Measurements from ENCODE around the gene CACNA2D2. TPM values are rescaled to one million over a fixed set of nuclear protein-coding genes. Genes with fewer than 3 reads are reported as not detected.

The CACNA2D2 gene
- total RNA-seq, 1 donor from 2014 or later, result 4.3 TPM

- Mint-ChIP-seq H3K27me3 (ENCODE audit: insufficient read depth, low read depth) (peaks cover 5% of the 10 kb centered on the region), H3K4me3 (no peak overlapping the region), H3K4me1 (peaks cover 9% of the 10 kb centered on the region), H3K9me3 (no peaks in the 10 kb centered on the region), H3K36me3 (no peaks in the 10 kb centered on the region), H3K27ac (no peak overlapping the region)
- H3K27me3 ChIP-seq, result no peaks in the 10 kb centered on the region
- no peak for DNase-seq (ENCODE audit: low spot score)
- TF ChIP-seq, protein P1, sequence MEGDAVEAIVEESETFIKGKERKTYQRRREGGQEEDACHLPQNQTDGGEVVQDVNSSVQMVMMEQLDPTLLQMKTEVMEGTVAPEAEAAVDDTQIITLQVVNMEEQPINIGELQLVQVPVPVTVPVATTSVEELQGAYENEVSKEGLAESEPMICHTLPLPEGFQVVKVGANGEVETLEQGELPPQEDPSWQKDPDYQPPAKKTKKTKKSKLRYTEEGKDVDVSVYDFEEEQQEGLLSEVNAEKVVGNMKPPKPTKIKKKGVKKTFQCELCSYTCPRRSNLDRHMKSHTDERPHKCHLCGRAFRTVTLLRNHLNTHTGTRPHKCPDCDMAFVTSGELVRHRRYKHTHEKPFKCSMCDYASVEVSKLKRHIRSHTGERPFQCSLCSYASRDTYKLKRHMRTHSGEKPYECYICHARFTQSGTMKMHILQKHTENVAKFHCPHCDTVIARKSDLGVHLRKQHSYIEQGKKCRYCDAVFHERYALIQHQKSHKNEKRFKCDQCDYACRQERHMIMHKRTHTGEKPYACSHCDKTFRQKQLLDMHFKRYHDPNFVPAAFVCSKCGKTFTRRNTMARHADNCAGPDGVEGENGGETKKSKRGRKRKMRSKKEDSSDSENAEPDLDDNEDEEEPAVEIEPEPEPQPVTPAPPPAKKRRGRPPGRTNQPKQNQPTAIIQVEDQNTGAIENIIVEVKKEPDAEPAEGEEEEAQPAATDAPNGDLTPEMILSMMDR (IDR thresholded peaks at IDR 0.05), result no peak
- TF ChIP-seq EZH2 (IDR thresholded peaks at IDR 0.05), result no peak
- TF ChIP-seq EZH2phosphoT487 (IDR thresholded peaks at IDR 0.05), result no peak
- peaks cover 19% of the 10 kb centered on the region for H4K20me1 ChIP-seq (ENCODE audit: low read depth)
- no peak overlapping the region for H3K4me2 ChIP-seq
- H3F3A ChIP-seq (ENCODE audit: low read depth), result no peaks in the 10 kb centered on the region
- H3K4me3 ChIP-seq, result no peak overlapping the region
- H3K9me3 ChIP-seq (ENCODE audit: low read depth), result no peaks in the 10 kb centered on the region
- no peak overlapping the region for H3K27ac ChIP-seq
- no peaks in the 10 kb centered on the region for H3K36me3 ChIP-seq
- no peaks in the 10 kb centered on the region for H3K4me1 ChIP-seq
- no peaks in the 10 kb centered on the region for H3K79me2 ChIP-seq (ENCODE audit: low read depth)
- H3K9ac ChIP-seq, result no peak overlapping the region
- no peak overlapping the region for H2AFZ ChIP-seq (replicated peaks)
Observed at GRCh38 chr3:50411229-50411628, 92.2 kb downstream of the CACNA2D2 start.

DNA sequence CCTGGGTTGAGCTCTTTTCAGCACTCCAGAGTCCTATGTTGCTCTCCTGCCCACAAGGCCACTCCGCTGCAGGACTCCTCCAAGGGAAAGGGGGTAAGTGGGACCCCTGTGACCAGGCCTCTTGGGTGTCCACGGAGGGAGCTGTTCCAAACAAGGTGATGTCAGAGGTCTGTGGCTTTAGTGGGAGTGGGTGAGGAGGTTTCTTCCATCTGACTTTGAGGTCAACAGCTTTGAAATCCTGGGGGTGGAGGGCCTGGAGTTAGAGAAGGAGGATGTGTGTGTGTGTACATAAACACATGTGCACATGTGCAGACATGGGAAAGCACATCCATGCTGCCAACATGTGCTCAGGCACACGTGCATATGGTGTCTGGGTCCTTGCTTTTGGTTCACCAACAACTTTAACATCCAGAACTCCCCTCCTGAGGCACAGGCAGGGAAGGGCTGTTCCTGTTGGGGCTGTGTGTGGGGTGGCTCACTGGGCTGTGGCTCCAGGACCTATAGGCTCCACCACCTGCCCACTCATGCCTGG is 92.8 kb downstream of the CACNA2D2 start:
- Mint-ChIP-seq H3K27me3 (ENCODE audit: insufficient read depth, low read depth) (peaks cover 5% of the 10 kb centered on the region), H3K4me3 (no peak overlapping the region), H3K9me3 (no peaks in the 10 kb centered on the region), H3K36me3 (no peaks in the 10 kb centered on the region), H3K4me1 (peaks cover 9% of the 10 kb centered on the region), H3K27ac (no peak overlapping the region)
- H4K20me1 ChIP-seq (ENCODE audit: low read depth), result peaks cover 24% of the 10 kb centered on the region
- H3K4me3 ChIP-seq, result no peak overlapping the region
- TF ChIP-seq, protein P1 (IDR thresholded peaks at IDR 0.05), result no peak
- TF ChIP-seq EZH2 (IDR thresholded peaks at IDR 0.05), result no peak
- H3K9me3 ChIP-seq (ENCODE audit: low read depth), result no peaks in the 10 kb centered on the region
- H3K4me1 ChIP-seq, result no peaks in the 10 kb centered on the region
- no peak overlapping the region for H3K9ac ChIP-seq
- H3K79me2 ChIP-seq (ENCODE audit: low read depth), result no peaks in the 10 kb centered on the region
- H3K36me3 ChIP-seq, result no peaks in the 10 kb centered on the region
- no peak overlapping the region for H3K27ac ChIP-seq
- no peak overlapping the region for H3K4me2 ChIP-seq
- H2AFZ ChIP-seq (replicated peaks), result no peak overlapping the region
- no peaks in the 10 kb centered on the region for H3K27me3 ChIP-seq
- DNase-seq (ENCODE audit: low spot score), result no peak
- no peaks in the 10 kb centered on the region for H3F3A ChIP-seq (ENCODE audit: low read depth)

DNA sequence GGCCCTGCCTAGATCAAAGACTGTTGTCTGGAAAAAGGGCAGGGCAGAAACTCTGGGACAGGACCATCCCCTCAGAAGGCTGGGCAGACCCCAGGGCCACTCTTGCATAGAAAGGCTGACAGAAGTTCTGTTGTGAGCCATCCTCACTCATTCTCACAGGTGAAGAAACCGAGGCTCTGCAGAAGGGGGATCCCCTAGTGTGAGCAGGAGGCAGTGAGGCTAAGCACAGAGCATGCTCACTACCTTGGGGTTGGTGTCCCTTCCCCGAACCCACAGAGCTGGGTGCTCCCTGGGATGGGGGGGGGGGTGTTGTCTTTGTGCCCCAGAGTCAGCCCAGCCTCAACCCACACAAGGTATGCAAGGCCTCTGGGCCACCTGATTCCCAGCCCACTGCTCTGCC is 93.2 kb downstream of the CACNA2D2 start:
- no peaks in the 10 kb centered on the region for H3K9me3 Mint-ChIP-seq
- peaks cover 9% of the 10 kb centered on the region for H3K4me1 Mint-ChIP-seq
- H3K4me2 ChIP-seq, result no peak overlapping the region
- no peak overlapping the region for H2AFZ ChIP-seq (replicated peaks)
- peaks cover 5% of the 10 kb centered on the region for H3K27me3 Mint-ChIP-seq (ENCODE audit: insufficient read depth, low read depth)
- no peak overlapping the region for H3K27ac Mint-ChIP-seq
- no peak overlapping the region for H3K27ac ChIP-seq
- no peaks in the 10 kb centered on the region for H3K9me3 ChIP-seq (ENCODE audit: low read depth)
- H4K20me1 ChIP-seq (ENCODE audit: low read depth), result peaks cover 29% of the 10 kb centered on the region
- H3K36me3 ChIP-seq, result no peaks in the 10 kb centered on the region
- no peaks in the 10 kb centered on the region for H3K36me3 Mint-ChIP-seq
- H3K4me3 ChIP-seq, result no peak overlapping the region
- no peaks in the 10 kb centered on the region for H3F3A ChIP-seq (ENCODE audit: low read depth)
- H3K4me3 Mint-ChIP-seq, result no peak overlapping the region
- H3K79me2 ChIP-seq (ENCODE audit: low read depth), result no peaks in the 10 kb centered on the region
- no peaks in the 10 kb centered on the region for H3K27me3 ChIP-seq
- DNase-seq (ENCODE audit: low spot score), result no peak
- H3K4me1 ChIP-seq, result no peaks in the 10 kb centered on the region
- TF ChIP-seq, protein P1 (IDR thresholded peaks at IDR 0.05), result no peak
- TF ChIP-seq EZH2 (IDR thresholded peaks at IDR 0.05), result no peak
- no peak for TF ChIP-seq EZH2phosphoT487 (IDR thresholded peaks at IDR 0.05)
- H3K9ac ChIP-seq, result no peak overlapping the region

All from neural progenitor cell (in vitro differentiated cells).